ENCODE measurements around the gene SETSIP.

SETSIP gene

GRCh38 chr1:92066321-92066720, 8.9 kb downstream of the SETSIP start:
- TF ChIP-seq YY1 (IDR thresholded peaks at IDR 0.05; ENCODE audit: insufficient read depth, insufficient read length): no peak
- no peak for TF ChIP-seq SUZ12 (IDR thresholded peaks at IDR 0.05; ENCODE audit: extremely low read depth, insufficient read depth, insufficient read length)
- no peak for TF ChIP-seq ZNF274 (IDR thresholded peaks at IDR 0.05; ENCODE audit: low read depth, low read length)
- no peaks in the 10 kb centered on the region for H3K9me3 ChIP-seq (ENCODE audit: insufficient read depth, low read length)
- DNase-seq (ENCODE audit: low read depth, low spot score): no peak

GRCh38 chr1:92065042-92065441, 10.2 kb downstream of the SETSIP start:
- TF ChIP-seq SUZ12 (IDR thresholded peaks at IDR 0.05; ENCODE audit: extremely low read depth, insufficient read depth, insufficient read length): no peak
- no peak for TF ChIP-seq YY1 (IDR thresholded peaks at IDR 0.05; ENCODE audit: insufficient read depth, insufficient read length)
- TF ChIP-seq ZNF274 (IDR thresholded peaks at IDR 0.05; ENCODE audit: low read depth, low read length): no peak
- H3K4me1 ChIP-seq (ENCODE audit: insufficient read depth, insufficient read length): no peaks in the 10 kb centered on the region
- no peak for DNase-seq (ENCODE audit: low read depth, low spot score)

More at GRCh38 chr1:92066321-92066720, 8.9 kb downstream of the SETSIP start:
- no peaks in the 10 kb centered on the region for H3K27me3 ChIP-seq (ENCODE audit: insufficient read depth, insufficient read length)
- H3K4me3 ChIP-seq (ENCODE audit: insufficient read length, low read depth): no peak overlapping the region
- H3K36me3 ChIP-seq (ENCODE audit: insufficient read depth, insufficient read length, low read length): no peaks in the 10 kb centered on the region
- no peak overlapping the region for H3K9ac ChIP-seq (ENCODE audit: insufficient read length, low read depth)
- no peaks in the 10 kb centered on the region for H3K4me1 ChIP-seq (ENCODE audit: insufficient read depth, insufficient read length)

GRCh38 chr1:92051948-92052347, 23.3 kb downstream of the SETSIP start:
- no peaks in the 10 kb centered on the region for H3K27me3 ChIP-seq (ENCODE audit: insufficient read depth, insufficient read length)
- no peak for DNase-seq (ENCODE audit: low read depth, low spot score)
- H3K9ac ChIP-seq (ENCODE audit: insufficient read length, low read depth): no peak overlapping the region
- no peak overlapping the region for H3K4me3 ChIP-seq (ENCODE audit: insufficient read length, low read depth)
- H3K36me3 ChIP-seq (ENCODE audit: insufficient read depth, insufficient read length, low read length): no peaks in the 10 kb centered on the region
- H3K9me3 ChIP-seq (ENCODE audit: insufficient read depth, low read length): no peaks in the 10 kb centered on the region
- no peaks in the 10 kb centered on the region for H3K4me1 ChIP-seq (ENCODE audit: insufficient read depth, insufficient read length)
- no peak for TF ChIP-seq SUZ12 (IDR thresholded peaks at IDR 0.05; ENCODE audit: extremely low read depth, insufficient read depth, insufficient read length)

More at GRCh38 chr1:92065042-92065441, 10.2 kb downstream of the SETSIP start:
- Histone ChIP-seq H3K9ac (ENCODE audit: insufficient read length, low read depth) (no peak overlapping the region), H3K9me3 (ENCODE audit: insufficient read depth, low read length) (no peaks in the 10 kb centered on the region), H3K27me3 (ENCODE audit: insufficient read depth, insufficient read length) (no peaks in the 10 kb centered on the region), H3K36me3 (ENCODE audit: insufficient read depth, insufficient read length, low read length) (no peaks in the 10 kb centered on the region), H3K4me3 (ENCODE audit: insufficient read length, low read depth) (no peak overlapping the region)

- Histone ChIP-seq H3K9me3 (ENCODE audit: insufficient read depth, low read length) (no peaks in the 10 kb centered on the region), H3K36me3 (ENCODE audit: insufficient read depth, insufficient read length, low read length) (no peaks in the 10 kb centered on the region), H3K27me3 (ENCODE audit: insufficient read depth, insufficient read length) (no peaks in the 10 kb centered on the region), H3K4me3 (ENCODE audit: insufficient read length, low read depth) (no peak overlapping the region), H3K4me1 (ENCODE audit: insufficient read depth, insufficient read length) (no peaks in the 10 kb centered on the region), H3K9ac (ENCODE audit: insufficient read length, low read depth) (no peak overlapping the region)
- DNase-seq (ENCODE audit: low read depth, low spot score): no peak
- TF ChIP-seq ZNF274 (IDR thresholded peaks at IDR 0.05; ENCODE audit: low read depth, low read length) (no peak), SUZ12 (IDR thresholded peaks at IDR 0.05; ENCODE audit: extremely low read depth, insufficient read depth, insufficient read length) (no peak), YY1 (IDR thresholded peaks at IDR 0.05; ENCODE audit: insufficient read depth, insufficient read length) (no peak)
These were observed 29.3 kb downstream of the SETSIP start for GRCh38 chr1:92045766-92046495.

- Histone ChIP-seq H3K9me3 (ENCODE audit: insufficient read depth, low read length) (no peaks in the 10 kb centered on the region), H3K36me3 (ENCODE audit: insufficient read depth, insufficient read length, low read length) (no peaks in the 10 kb centered on the region), H3K27me3 (ENCODE audit: insufficient read depth, insufficient read length) (no peaks in the 10 kb centered on the region), H3K9ac (ENCODE audit: insufficient read length, low read depth) (no peak overlapping the region), H3K4me3 (ENCODE audit: insufficient read length, low read depth) (no peak overlapping the region), H3K4me1 (ENCODE audit: insufficient read depth, insufficient read length) (no peaks in the 10 kb centered on the region)
- TF ChIP-seq SUZ12 (IDR thresholded peaks at IDR 0.05; ENCODE audit: extremely low read depth, insufficient read depth, insufficient read length): no peak
- TF ChIP-seq YY1 (IDR thresholded peaks at IDR 0.05; ENCODE audit: insufficient read depth, insufficient read length): no peak
- TF ChIP-seq ZNF274 (IDR thresholded peaks at IDR 0.05; ENCODE audit: low read depth, low read length): no peak
- DNase-seq (ENCODE audit: low read depth, low spot score): no peak
These were observed 31.6 kb downstream of the SETSIP start for GRCh38 chr1:92043621-92044020.

GRCh38 chr1:92040971-92041370, 34.2 kb downstream of the SETSIP start:
- Histone ChIP-seq H3K4me1 (ENCODE audit: insufficient read depth, insufficient read length) (no peaks in the 10 kb centered on the region), H3K9me3 (ENCODE audit: insufficient read depth, low read length) (no peaks in the 10 kb centered on the region), H3K36me3 (ENCODE audit: insufficient read depth, insufficient read length, low read length) (no peaks in the 10 kb centered on the region), H3K9ac (ENCODE audit: insufficient read length, low read depth) (no peak overlapping the region), H3K4me3 (ENCODE audit: insufficient read length, low read depth) (no peak overlapping the region), H3K27me3 (ENCODE audit: insufficient read depth, insufficient read length) (no peaks in the 10 kb centered on the region)
- DNase-seq (ENCODE audit: low read depth, low spot score): no peak
- TF ChIP-seq YY1 (IDR thresholded peaks at IDR 0.05; ENCODE audit: insufficient read depth, insufficient read length): no peak
- no peak for TF ChIP-seq SUZ12 (IDR thresholded peaks at IDR 0.05; ENCODE audit: extremely low read depth, insufficient read depth, insufficient read length)
- no peak for TF ChIP-seq ZNF274 (IDR thresholded peaks at IDR 0.05; ENCODE audit: low read depth, low read length)

GRCh38 chr1:92038695-92039346, 36.4 kb downstream of the SETSIP start:
- Histone ChIP-seq H3K4me3 (ENCODE audit: insufficient read length, low read depth) (no peak overlapping the region), H3K36me3 (ENCODE audit: insufficient read depth, insufficient read length, low read length) (no peaks in the 10 kb centered on the region), H3K9ac (ENCODE audit: insufficient read length, low read depth) (no peak overlapping the region), H3K4me1 (ENCODE audit: insufficient read depth, insufficient read length) (no peaks in the 10 kb centered on the region), H3K9me3 (ENCODE audit: insufficient read depth, low read length) (no peaks in the 10 kb centered on the region), H3K27me3 (ENCODE audit: insufficient read depth, insufficient read length) (no peaks in the 10 kb centered on the region)
- TF ChIP-seq YY1 (IDR thresholded peaks at IDR 0.05; ENCODE audit: insufficient read depth, insufficient read length) (no peak), ZNF274 (IDR thresholded peaks at IDR 0.05; ENCODE audit: low read depth, low read length) (no peak), SUZ12 (IDR thresholded peaks at IDR 0.05; ENCODE audit: extremely low read depth, insufficient read depth, insufficient read length) (no peak)
- no peak for DNase-seq (ENCODE audit: low read depth, low spot score)

Measured in NT2/D1 (cell line).